Stomach (tissue), 4 donors: ENCODE data around the gene GBP6.

Source experiments
- POLR2A ChIP-seq, 4 donors: fragments of 450-650 bp; IDR thresholded peaks; one replicate each; pipeline ENCODE4 v1.6.1; 2016; ENCODE audit warnings: antibody characterized with exemption in 4 of 4, control low read depth in 2 of 4, mild to moderate bottlenecking in 1 of 4, moderate library complexity in 1 of 4
- POLR2AphosphoS5 ChIP-seq, 3 donors: sonication (generic); formaldehyde crosslinking; IDR thresholded peaks; one replicate each; pipeline ENCODE4 v1.6.1; 2016; ENCODE audit warnings: antibody characterized with exemption in 3 of 3
- TF ChIP-seq, protein P1 (sequence below), 7 experiments: fragments of 450-650 bp in 4 of 7; fragments of 200-600 bp in 3 of 7; sonication (generic) in 3 of 7; IDR thresholded peaks; one replicate each; pipeline ENCODE4 v1.5.1; 2016 to 2019; ENCODE audit warnings: antibody characterized with exemption in 7 of 7, control low read depth in 2 of 7, mild to moderate bottlenecking in 1 of 7

DNA sequence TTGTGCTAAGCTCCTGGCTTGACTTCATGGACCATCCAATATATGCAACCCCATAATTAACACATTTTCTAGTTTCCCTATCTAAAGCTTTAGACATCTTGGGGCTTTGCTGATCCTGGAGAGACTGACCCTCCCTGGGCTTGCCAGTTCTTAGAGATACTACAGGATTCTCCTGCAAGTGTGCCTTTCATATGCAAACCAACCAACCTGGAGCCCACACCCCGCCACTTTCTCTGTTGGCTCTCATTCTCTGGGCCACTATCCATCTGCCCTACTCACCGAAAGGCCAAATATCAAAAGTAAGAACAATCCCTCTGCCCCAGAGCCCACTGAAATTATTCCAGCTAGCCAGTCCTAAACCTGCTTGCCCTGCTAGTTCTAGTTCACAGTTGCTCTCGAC lies 2.2 kb upstream of the GBP6 start:
- TF ChIP-seq, protein P1, sequence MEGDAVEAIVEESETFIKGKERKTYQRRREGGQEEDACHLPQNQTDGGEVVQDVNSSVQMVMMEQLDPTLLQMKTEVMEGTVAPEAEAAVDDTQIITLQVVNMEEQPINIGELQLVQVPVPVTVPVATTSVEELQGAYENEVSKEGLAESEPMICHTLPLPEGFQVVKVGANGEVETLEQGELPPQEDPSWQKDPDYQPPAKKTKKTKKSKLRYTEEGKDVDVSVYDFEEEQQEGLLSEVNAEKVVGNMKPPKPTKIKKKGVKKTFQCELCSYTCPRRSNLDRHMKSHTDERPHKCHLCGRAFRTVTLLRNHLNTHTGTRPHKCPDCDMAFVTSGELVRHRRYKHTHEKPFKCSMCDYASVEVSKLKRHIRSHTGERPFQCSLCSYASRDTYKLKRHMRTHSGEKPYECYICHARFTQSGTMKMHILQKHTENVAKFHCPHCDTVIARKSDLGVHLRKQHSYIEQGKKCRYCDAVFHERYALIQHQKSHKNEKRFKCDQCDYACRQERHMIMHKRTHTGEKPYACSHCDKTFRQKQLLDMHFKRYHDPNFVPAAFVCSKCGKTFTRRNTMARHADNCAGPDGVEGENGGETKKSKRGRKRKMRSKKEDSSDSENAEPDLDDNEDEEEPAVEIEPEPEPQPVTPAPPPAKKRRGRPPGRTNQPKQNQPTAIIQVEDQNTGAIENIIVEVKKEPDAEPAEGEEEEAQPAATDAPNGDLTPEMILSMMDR (IDR thresholded peaks at IDR 0.05), result no peak
- TF ChIP-seq POLR2AphosphoS5 (IDR thresholded peaks at IDR 0.05), result no peak
- TF ChIP-seq POLR2A (IDR thresholded peaks at IDR 0.05), result no peak
